Omental fat pad (tissue), 4 donors: ENCODE measurements around the gene ERCC2. TPM values are rescaled to one million over a fixed set of nuclear protein-coding genes. Genes with fewer than 3 reads are reported as not detected.
"Not testable (repeated sequence)": the region's sequence is repeated elsewhere in the genome, so short reads cannot be mapped to it uniquely, and the experiment has no call there.

Experiments
- ATAC-seq: fragments of 150-250 bp; one replicate; pipeline ENCODE4 v1.9.1; 2016; ENCODE audit warnings: mild to moderate bottlenecking, moderate library complexity; ENCODE audit not compliant: low FRiP score
- DNase-seq: peaks from one replicate; pipeline ENCODE4 v3.0.0-alpha.2; 2019; ENCODE audit warnings: low spot score
- total RNA-seq, 4 donors: library from RNA; depleted of rRNA; stranded (reverse); fragments of >200 nt; gene quantifications; one replicate each; pipeline ENCODE4 v1.1.0, GENCODE V29; 2016
- TF ChIP-seq, protein P1 (sequence below), 3 donors: fragments of 450-650 bp; IDR thresholded peaks; one replicate each; pipeline ENCODE4 v1.5.1; 2016 to 2017; ENCODE audit warnings: antibody characterized with exemption in 3 of 3, mild to moderate bottlenecking in 3 of 3, moderate library complexity in 2 of 3

ERCC2 gene
- total RNA-seq, 4 donors from 2014 or later: 7.1 to 11.2 (median 8.4) TPM

DNA sequence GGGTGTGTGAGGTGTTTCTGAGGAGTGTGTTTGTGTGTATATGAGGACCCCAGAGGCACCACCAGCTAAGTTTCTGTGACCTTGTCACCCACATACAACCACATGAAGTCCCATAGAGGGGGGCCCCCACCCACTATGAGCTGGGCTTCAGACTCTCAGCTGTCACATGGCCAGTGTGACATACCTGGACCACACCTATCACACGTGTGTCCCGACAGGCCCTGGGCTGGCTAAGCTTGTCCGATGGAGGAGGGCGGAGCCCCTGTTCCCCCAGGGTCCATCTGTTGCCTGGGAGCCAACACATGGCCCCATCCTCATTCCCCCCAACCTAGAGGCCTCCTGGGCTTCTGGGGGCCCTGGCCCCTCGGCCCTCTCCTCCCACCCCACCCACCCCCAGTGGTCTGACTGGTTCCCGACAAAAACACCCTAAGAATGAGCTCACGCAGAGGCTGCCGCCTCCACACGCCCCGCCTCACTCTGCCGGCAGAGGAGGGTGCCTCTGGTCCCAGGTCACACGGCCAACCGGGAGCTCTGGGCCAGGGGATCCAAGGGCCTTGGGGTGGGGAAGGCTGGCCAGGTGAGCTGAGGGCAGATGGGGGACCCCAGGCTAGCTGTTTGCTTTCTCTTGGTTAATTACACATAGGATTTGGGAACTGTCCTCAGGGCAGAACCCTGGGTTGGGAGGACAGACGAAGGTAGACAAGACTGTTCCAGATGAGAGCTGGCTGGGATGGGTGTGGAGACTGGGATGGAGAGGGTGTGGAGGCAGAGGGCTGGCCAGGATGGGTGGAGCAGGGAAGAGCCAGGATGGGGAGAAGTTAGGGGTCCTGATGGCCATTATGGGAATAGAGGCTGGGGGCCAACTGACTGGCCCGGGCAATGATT is 25.5 kb downstream of the ERCC2 start:
- TF ChIP-seq, protein P1, sequence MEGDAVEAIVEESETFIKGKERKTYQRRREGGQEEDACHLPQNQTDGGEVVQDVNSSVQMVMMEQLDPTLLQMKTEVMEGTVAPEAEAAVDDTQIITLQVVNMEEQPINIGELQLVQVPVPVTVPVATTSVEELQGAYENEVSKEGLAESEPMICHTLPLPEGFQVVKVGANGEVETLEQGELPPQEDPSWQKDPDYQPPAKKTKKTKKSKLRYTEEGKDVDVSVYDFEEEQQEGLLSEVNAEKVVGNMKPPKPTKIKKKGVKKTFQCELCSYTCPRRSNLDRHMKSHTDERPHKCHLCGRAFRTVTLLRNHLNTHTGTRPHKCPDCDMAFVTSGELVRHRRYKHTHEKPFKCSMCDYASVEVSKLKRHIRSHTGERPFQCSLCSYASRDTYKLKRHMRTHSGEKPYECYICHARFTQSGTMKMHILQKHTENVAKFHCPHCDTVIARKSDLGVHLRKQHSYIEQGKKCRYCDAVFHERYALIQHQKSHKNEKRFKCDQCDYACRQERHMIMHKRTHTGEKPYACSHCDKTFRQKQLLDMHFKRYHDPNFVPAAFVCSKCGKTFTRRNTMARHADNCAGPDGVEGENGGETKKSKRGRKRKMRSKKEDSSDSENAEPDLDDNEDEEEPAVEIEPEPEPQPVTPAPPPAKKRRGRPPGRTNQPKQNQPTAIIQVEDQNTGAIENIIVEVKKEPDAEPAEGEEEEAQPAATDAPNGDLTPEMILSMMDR (IDR thresholded peaks at IDR 0.05): no peak
- DNase-seq (no peak), ATAC-seq (no peak)

DNA sequence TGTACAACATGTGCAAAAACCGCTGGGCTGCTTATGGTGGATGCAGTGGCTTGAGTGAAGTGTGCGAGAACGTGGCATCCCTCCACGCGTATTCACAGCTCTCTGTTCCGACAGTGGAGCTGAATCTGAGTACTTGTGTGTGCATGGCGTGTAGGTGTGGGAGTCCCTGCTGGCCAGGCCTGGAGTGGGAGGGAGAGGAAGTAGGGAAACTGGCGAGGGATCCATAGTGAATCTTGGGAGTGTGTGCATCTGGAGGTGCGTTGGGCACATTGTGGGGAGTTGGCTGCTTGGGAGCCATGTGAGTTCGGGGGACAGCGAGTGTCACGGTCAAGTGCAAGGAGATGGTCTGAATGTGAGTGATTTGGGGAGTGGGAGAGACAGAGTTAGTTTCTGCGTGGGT is 27.5 kb downstream of the ERCC2 start:
- TF ChIP-seq, protein P1 (IDR thresholded peaks at IDR 0.05): no peak
- DNase-seq (no peak), ATAC-seq (no peak)

DNA sequence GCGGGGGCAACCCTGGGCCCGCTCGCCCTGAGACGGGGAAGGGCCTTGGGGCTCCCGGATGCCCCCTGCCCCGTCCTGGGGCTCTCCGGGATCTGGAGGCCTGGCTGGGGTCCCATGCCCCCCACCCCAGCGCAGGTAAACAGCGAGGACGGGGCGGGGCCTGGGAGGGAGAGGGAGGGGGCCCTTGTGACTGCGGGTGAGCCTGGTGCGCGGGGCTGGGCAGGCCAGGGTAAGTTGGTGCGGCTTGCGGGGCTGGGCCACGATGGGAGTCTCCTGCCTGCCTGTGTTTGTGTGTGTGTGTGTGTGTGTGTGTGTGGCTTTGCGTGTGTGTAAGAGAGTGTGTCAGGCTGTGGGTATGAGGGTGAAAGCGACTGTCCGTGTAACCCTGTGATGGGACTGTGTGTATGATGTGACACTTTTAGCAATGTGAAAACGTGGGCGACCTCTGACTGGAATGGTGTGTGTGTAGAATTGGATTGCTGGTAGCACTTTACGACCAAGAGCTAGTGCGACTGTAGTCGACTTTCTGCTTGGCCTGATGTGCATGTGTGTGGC is 29.4 kb downstream of the ERCC2 start:
- TF ChIP-seq, protein P1 (IDR thresholded peaks at IDR 0.05): no peak
- ATAC-seq (no peak), DNase-seq (no peak)

DNA sequence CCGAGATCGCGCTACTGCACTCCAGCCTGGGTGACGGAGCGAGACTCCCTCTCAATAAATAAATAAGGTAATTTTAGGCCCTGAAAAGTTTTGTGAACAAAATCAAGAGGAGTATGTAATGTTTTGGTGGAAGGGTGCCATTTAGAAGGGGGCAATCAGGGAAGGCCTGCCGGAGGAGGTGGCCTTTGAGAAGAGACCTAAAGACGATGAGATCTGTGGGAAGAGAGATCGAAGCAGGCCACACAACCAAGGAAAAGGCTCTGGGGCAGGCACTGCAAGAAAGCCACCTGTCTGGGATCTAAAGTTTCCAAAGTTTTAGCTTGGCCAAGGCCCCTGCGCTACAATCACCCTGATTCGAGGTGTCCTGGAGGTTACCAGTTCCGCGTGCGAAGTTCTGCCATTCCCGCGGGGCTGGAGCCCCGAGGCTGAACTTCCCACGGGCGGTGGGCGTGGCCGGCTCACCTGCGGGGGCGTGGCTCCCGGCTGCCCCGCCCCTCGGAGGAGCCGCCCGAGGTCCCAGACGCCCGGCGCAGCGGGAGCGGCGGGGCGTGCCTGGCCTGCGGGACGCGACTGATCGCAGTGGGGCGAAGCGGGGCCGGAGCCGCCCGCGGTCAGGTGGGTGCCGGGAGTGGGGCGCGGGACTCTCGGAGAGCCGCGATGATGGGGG is 30.0 kb downstream of the ERCC2 start, which contains the start of gene KLC3:
KLC3 (plus strand) TSS at position 519 of the 667 bp plus-strand sequence. CDS start 4,792 bp downstream, outside the sequence.
- TF ChIP-seq, protein P1 (IDR thresholded peaks at IDR 0.05): no peak
- no peak for DNase-seq
- peak; percentile 28 for ATAC-seq

DNA sequence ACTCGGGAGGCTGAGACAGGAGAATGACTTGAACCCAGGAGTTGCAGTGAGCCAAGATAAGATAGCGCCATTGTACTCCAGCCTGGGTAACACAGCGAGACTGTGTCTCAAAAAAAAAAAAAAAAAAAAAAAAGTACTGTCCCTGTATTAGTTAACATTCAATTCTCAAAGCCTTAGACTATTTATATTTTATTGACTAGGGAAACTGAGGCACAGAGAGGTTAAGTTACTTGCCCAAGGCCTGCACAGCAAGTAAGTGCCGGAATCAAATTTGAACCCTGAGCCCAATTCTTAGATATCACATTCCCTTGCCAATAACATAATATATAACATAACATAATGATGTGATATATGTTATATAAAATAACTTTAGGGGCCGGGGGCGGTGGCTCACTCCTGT is 30.7 kb downstream of the ERCC2 start:
- TF ChIP-seq, protein P1 (IDR thresholded peaks at IDR 0.05): no peak
- ATAC-seq (no peak), DNase-seq (no peak)

DNA sequence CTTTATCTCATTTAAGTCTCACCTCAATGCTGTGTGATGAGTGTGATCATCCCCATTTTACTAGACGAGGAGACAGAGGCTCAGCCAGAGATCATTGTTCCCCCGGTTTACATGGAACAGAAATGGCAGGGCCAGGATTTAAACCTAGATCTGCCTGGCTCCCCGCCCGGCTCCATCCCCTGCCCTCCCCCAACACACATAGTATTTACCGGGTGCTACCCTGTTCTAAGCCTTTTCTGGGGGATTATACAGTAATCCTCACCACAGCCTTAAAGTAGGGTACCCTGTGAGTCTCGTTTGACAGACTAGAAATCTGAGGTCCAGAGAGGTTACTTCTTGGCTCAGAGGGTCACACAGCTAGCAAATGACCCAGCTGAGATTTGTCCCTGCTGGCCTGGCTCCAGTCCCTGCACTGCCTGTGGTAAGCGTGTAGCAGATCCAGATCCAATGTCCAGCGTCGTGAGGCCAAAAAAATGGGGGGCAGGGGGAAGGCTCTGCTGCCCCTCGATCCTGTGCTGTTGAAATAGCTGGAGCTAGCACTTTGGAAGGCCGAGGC is 33.6 kb downstream of the ERCC2 start:
- no peak for ATAC-seq
- TF ChIP-seq, protein P1 (IDR thresholded peaks at IDR 0.05): no peak
- DNase-seq: no peak

DNA sequence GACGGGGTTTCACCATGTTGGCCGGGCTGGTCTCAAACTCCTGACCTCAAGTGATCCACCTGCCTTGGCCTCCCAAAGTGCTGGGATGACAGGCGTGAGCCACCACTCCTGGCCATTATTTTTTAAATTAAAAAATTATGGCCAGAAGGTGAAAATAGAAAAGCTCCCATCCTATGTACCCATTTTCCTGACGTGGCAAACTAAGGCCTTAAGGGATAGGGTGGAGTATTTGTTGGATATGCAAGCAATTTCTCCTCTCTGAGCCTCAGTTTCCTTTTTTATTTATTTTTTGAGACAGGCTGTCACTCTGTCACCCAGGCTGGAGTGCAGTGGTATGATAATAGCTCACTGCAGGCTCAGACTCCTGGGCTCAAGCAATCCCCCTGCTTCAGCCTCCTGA is 35.5 kb downstream of the ERCC2 start:
- not testable (repeated sequence) for ATAC-seq, DNase-seq
